Glutamatergic neuron (in vitro differentiated cells): Measurements from ENCODE around the gene PPIF. TPM values are rescaled to one million over a fixed set of nuclear protein-coding genes. Genes with fewer than 3 reads are reported as not detected.

ENCODE experiments used
- DNase-seq: peaks from one replicate; pipeline ENCODE4 v3.0.0; 2022
- H3K27ac Mint-ChIP-seq: one replicate; pipeline ENCODE4 v1.8.0; 2020; ENCODE audit warnings: mild to moderate bottlenecking, mixed read lengths, inconsistent platforms; ENCODE audit not compliant: unreplicated experiment
- H3K27me3 Mint-ChIP-seq: one replicate; pipeline ENCODE4 v1.8.0; 2020; ENCODE audit warnings: mild to moderate bottlenecking, moderate library complexity, mixed read lengths, inconsistent platforms; ENCODE audit not compliant: unreplicated experiment
- H3K36me3 Mint-ChIP-seq: one replicate; pipeline ENCODE4 v1.8.0; 2020; ENCODE audit warnings: mild to moderate bottlenecking, mixed read lengths, inconsistent platforms; ENCODE audit not compliant: unreplicated experiment
- H3K4me1 Mint-ChIP-seq: one replicate; pipeline ENCODE4 v1.8.0; 2020; ENCODE audit warnings: mild to moderate bottlenecking, low read depth, mixed read lengths, inconsistent platforms; ENCODE audit not compliant: unreplicated experiment
- H3K4me3 Mint-ChIP-seq: one replicate; pipeline ENCODE4 v1.8.0; 2020; ENCODE audit warnings: mild to moderate bottlenecking, mixed read lengths, inconsistent platforms; ENCODE audit not compliant: unreplicated experiment
- H3K9me3 Mint-ChIP-seq: one replicate; pipeline ENCODE4 v1.8.0; 2020; ENCODE audit warnings: mild to moderate bottlenecking, moderate library complexity, mixed read lengths, inconsistent platforms; ENCODE audit not compliant: unreplicated experiment
- CTCF ChIP-seq: fragments of 200-600 bp; sonication (generic); IDR thresholded peaks from one replicate; pipeline ENCODE4 v1.5.0; 2021; ENCODE audit not compliant: partially characterized antibody, unreplicated experiment
- long read RNA-seq: library from polyadenylated mRNA; unstranded; transcript quantifications from one replicate; pipeline ENCODE4 v2.0.0, GENCODE V29; 2020; ENCODE audit not compliant: unreplicated experiment
- total RNA-seq: library from RNA; stranded (reverse); fragmentation: NEBNext Ultra II Directional; extraction: Animal tissue kit (Norgen Biotek cat#: 25700); gene quantifications from one replicate; pipeline ENCODE4 v1.2.1, GENCODE V29; 2021; ENCODE audit not compliant: unreplicated experiment

PPIF gene
- total RNA-seq: 24.2 TPM
- long read RNA-seq, transcript PPIF-201 (6 exons, 2,190 nt): major isoform, 29 of 34 reads
- long read RNA-seq, partial matches to known transcripts: 0 of 34 reads
- long read RNA-seq, other reads (novel, unspliced or antisense): 2 of 34 reads

- Mint-ChIP-seq H3K4me3 (peak within 1 kb of the TSS; percentile 72), H3K27me3 (peaks cover 2% of the 10 kb centered on the region), H3K27ac (no peak within 1 kb of the TSS), H3K36me3 (no peaks in the 10 kb centered on the region), H3K4me1 (peaks cover 13% of the 10 kb centered on the region), H3K9me3 (no peaks in the 10 kb centered on the region)
- DNase-seq: peak; percentile 97
- peak; percentile 97 for TF ChIP-seq CTCF
Observed at GRCh38 chr10:79347226-79347893, at the start of gene PPIF. Gene PPIF (plus strand): TSS chr10:79347469. CDS start chr10:79347549, 80 bp downstream.

GRCh38 chr10:79298403-79299244 lies 48.6 kb upstream of the PPIF start:
- peaks cover 41% of the 10 kb centered on the region for H3K9me3 Mint-ChIP-seq
- H3K27ac Mint-ChIP-seq: peak overlapping the region; percentile 59
- H3K36me3 Mint-ChIP-seq: no peaks in the 10 kb centered on the region
- no peaks in the 10 kb centered on the region for H3K4me1 Mint-ChIP-seq
- no peak overlapping the region for H3K4me3 Mint-ChIP-seq
- TF ChIP-seq CTCF: no peak
- DNase-seq: no peak
- H3K27me3 Mint-ChIP-seq: peaks cover 27% of the 10 kb centered on the region

GRCh38 chr10:79299397-79300241 lies 47.6 kb upstream of the PPIF start:
- H3K27ac Mint-ChIP-seq: peak overlapping the region; percentile 59

GRCh38 chr10:79300711-79301110 lies 46.6 kb upstream of the PPIF start:
- H3K36me3 Mint-ChIP-seq: no peaks in the 10 kb centered on the region
- peaks cover 24% of the 10 kb centered on the region for H3K27me3 Mint-ChIP-seq
- H3K27ac Mint-ChIP-seq: peak overlapping the region; percentile 33
- no peak for TF ChIP-seq CTCF
- no peaks in the 10 kb centered on the region for H3K4me1 Mint-ChIP-seq
- DNase-seq: no peak
- H3K9me3 Mint-ChIP-seq: peaks cover 28% of the 10 kb centered on the region
- no peak overlapping the region for H3K4me3 Mint-ChIP-seq

More at GRCh38 chr10:79299397-79300241, 47.6 kb upstream of the PPIF start:
- Mint-ChIP-seq H3K4me3 (no peak overlapping the region), H3K36me3 (no peaks in the 10 kb centered on the region), H3K4me1 (no peaks in the 10 kb centered on the region), H3K27me3 (peaks cover 26% of the 10 kb centered on the region), H3K9me3 (peaks cover 32% of the 10 kb centered on the region)
- no peak for DNase-seq
- no peak for TF ChIP-seq CTCF
